GM19438 (cell line): ENCODE results near the gene ENGASE.

Experiments
- ATAC-seq: cut with Tn5 transposase; IDR thresholded peaks from one replicate; pipeline ENCODE4 v1.9.1; 2021; ENCODE audit warnings: low read depth; ENCODE audit not compliant: unreplicated experiment

Gene ENGASE

DNA sequence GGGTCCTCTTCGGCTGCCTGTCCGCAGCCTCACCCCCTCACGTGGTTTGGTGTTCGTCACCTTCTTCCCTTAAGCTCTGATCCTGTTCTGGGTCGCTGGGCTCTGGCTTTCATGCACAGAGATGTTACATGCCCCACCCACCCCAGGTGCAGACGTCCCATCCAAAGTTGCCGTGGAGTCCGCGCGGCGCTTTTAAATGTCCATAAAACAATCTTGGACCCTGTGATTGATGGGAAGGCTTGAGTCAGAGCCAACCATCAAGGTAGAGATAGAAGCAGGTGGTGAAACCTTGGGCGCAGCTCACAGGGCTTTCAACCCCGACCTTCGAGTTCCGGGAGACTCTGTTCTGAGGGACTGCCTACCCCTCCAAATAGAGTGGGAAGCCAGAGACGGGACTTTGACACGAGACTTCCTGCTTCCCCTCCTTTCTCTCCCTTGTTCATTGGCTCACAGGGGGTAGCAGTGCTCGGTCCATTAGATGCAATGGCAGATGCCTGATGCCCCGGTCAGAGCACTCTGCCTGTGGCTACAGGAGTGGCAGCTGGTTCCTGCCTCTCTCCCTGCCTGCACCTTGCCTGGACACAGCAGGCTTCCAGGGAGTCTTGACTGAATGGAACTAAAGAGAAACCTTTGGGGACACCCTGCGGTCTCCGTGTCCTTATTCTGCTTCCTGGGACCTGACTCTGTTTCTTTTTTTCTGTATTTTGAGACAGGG, 4.0 kb downstream of the ENGASE start:
- ATAC-seq = no peak

GRCh38 chr17:79079421-79080200, 5.0 kb downstream of the ENGASE start:
- no peak for ATAC-seq

GRCh38 chr17:79080349-79080748, 5.7 kb downstream of the ENGASE start:
- ATAC-seq = no peak

- ATAC-seq = no peak
Measured at GRCh38 chr17:79080761-79081290, 6.2 kb downstream of the ENGASE start.

GRCh38 chr17:79081571-79082276, 7.1 kb downstream of the ENGASE start:
- no peak for ATAC-seq

DNA sequence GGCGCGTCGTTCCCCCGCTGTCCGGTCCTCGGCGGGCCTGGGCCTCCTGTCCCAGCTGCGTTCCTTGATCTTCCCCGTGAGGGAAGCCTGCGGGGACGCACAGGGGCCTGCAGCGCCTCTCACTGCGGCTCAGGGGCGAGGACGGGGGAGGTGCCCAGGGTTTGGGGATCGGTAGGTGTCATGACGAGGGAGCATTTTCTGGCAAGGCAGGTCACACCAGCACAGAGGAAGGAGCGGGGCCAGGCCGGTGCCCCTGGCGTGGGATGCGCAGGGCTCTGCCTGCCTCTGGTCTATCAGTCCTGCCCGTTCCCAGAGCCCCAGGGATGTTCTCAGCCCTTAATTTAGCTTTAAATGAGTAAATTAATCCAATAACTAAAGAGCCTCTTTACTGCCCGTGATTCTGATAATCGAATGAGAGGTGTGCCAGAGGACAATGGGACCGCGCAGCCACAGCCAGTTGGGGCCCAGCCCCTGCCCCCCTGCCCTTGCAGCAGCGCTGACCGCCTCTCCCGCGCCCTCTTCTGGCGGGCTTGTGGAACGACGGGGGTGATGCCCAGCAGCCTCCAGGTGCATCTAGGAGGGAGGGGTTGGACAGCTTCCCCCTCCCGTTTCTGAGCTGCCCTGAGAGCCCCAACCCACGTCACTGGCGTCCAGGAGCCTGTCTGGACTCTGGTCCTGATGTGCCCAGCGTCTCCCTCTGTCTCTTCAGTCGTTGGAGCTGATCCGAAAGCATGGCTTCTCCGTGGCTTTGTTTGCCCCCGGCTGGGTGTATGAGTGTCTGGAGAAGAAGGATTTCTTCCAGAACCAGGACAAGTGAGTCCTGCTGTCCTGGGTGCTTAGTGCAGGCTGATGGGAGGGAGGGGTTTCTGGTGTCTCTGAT, 7.9 kb downstream of the ENGASE start:
- ATAC-seq = no peak

- no peak for ATAC-seq
Measured at GRCh38 chr17:79083191-79083971, 8.8 kb downstream of the ENGASE start.

- no peak for ATAC-seq
Measured at GRCh38 chr17:79084291-79085153, 9.9 kb downstream of the ENGASE start.

DNA sequence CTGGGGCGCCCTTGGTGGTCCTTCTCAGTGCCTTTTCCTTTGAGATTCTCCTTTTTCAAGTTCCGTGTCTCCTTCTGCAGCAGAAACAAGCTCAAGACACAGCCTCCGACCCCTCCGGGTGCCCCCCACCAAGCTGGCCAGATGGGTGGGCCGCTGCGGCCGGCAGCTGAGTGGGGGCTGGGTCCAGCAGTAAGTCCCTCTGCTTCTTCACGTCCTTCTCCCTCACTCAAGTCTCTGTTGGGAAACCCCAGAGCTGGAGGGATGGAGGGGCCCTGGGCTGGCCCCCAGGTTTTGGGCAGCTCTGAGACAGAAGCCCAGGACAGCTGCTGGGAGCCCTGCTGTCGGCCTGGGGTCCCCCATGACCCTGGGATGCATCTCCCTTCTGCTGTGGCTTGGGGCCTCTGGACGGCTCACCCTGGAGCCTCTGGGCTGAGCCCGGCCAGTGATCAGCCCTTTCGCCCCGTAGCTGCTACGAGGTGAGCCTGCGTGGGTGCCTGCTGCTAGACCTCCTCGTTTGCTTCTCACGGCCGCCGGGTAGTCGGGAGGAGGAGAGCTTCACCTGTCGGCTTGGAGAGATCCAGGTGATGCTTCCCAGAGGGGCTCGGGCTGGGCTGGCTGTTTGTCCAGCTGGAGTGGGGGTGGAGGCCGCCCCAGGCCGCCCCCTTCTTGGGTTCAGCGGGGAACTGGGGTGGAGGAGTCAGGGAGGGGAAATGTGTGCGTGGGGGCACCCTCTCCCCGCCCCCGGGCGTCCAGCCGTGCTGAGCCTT, 10.7 kb downstream of the ENGASE start:
- ATAC-seq = no peak

DNA sequence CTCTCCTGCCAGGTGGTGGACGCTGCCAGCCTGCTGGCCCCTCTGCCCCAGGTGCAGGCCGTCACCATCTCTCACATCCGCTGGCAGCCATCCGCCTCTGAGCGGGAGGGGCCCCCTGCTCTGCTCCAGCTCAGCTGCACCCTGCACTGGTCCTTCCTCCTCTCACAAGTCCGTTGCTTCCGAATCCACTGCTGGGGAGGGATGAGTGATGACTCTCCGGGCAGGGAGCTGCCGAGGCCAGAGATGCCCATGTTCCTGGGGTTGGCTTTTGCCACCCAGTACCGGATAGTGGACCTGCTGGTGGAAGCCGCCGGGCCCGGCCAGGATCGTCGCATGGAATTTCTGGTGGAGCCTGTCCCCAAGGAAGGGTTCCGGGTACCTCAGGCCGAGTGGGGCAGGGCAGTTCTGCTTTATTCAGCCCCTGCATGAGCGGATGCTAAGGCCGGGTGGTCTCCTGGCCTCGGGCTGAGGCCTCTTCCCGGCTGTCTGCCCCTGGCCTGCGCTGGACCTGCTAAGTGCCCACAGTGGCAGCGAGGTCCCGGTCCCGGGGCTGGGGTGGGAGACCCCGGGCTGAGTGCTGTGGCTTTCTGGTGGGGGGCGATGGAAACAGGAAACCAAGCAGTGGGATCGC, 11.4 kb downstream of the ENGASE start:
- ATAC-seq = no peak

- no peak for ATAC-seq
Measured at GRCh38 chr17:79086609-79087427, 12.2 kb downstream of the ENGASE start.

- no peak for ATAC-seq
Measured at GRCh38 chr17:79087428-79088143, 13.0 kb downstream of the ENGASE start.

DNA sequence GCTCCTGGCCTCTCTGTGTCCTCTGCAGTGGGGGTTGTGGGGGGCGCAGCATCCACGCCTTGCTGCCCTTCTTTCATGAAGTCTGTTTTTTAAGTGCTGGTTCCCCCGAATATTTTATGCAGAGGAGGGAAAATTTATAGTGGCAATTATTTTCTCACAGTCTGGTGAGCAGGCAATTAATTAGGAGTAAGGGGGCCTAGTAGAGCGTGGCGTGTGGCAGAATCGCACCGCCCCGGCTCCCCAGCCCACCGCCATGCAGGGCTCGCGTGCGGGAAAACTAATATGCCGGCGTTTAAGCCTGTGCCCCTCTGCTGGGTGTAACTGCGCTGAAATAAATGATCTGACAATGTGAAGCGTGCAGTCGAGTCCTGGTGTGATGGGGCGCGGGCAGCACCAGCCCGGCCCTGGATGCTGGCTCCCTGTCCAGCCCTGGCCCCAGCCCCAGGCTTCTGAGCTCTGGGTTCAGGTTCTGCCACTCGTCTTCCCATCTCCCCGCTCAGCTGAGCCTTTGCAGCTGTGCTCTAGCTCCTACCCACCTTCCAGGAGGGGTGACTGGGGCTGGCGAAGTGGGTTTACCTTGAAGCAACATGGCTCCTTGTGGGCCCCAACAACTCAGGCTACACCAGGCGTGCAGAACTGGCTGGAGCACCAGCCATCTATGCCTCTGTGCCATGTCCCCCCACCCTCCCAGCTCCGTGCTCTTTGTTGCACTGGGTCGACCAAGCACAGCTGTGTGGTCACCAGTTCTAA, 13.8 kb downstream of the ENGASE start:
- ATAC-seq = no peak

DNA sequence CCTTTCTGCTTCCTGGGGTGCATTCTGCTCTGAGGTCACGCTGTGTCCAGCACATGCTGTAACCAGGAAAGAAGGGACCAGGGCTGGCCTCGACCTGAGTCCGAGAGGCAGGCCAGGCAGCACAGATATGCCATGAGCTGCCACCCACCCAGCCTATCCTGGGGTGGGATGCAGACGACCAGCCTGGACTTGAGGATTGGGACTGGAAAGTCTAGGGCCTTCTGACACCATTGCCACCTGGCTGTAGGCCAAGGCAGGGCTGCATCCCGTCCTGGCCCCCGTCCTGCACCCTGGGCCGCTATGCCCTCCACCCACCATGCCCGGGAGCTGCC, 14.3 kb downstream of the ENGASE start:
- ATAC-seq = no peak

GRCh38 chr17:79089720-79090442, 15.3 kb downstream of the ENGASE start:
- ATAC-seq = no peak
